Heart right ventricle (tissue), 16 donors: Measurements from ENCODE around the gene CCP110. TPM values are rescaled to one million over a fixed set of nuclear protein-coding genes. Genes with fewer than 3 reads are reported as not detected.

Experiments
- ATAC-seq, 8 donors: fragments of 200-7000 bp; cut with Tn5 transposase; one replicate each; pipeline ENCODE4 v1.9.1; 2020; ENCODE audit warnings: mild to moderate bottlenecking in 8 of 8, moderate library complexity in 8 of 8, moderate number of reproducible peaks in 1 of 8
- DNase-seq, 2 donors: peaks; one replicate each; pipeline ENCODE4 v3.0.0-alpha.2; 2020
- H3K27ac ChIP-seq, 10 donors: fragments of 200-600 bp; sonication (generic) in 2 of 10; one replicate each; pipeline versions ENCODE4 v1.5.0 to v1.8.0; 2020 to 2022; ENCODE audit warnings: mild to moderate bottlenecking in 3 of 10
- H3K27me3 ChIP-seq, 7 donors: fragments of 200-600 bp; one replicate each; pipeline ENCODE4 v1.8.0; 2021 to 2022; ENCODE audit warnings: mild to moderate bottlenecking in 2 of 7
- H3K36me3 ChIP-seq, 9 donors: fragments of 200-600 bp; sonication (generic) in 1 of 9; one replicate each; pipeline versions ENCODE4 v1.5.0 to v1.8.0; 2020 to 2022; ENCODE audit warnings: mild to moderate bottlenecking in 2 of 9
- H3K4me1 ChIP-seq, 9 donors: fragments of 200-600 bp; sonication (generic) in 1 of 9; one replicate each; pipeline versions ENCODE4 v1.5.0 to v1.8.0; 2020 to 2022; ENCODE audit warnings: mild to moderate bottlenecking in 4 of 9
- H3K4me3 ChIP-seq, 10 donors: fragments of 200-600 bp; sonication (generic) in 2 of 10; one replicate each; pipeline versions ENCODE4 v1.5.0 to v1.8.0; 2020 to 2022; ENCODE audit warnings: mild to moderate bottlenecking in 7 of 10, moderate library complexity in 2 of 10
- H3K9me3 ChIP-seq, 11 donors: fragments of 200-600 bp in 10 of 11; sonication (generic) in 2 of 11; one replicate each; pipeline versions ENCODE4 v1.5.0 to v1.8.0; 2013 to 2022; ENCODE audit warnings: mild to moderate bottlenecking in 2 of 11, control low read depth in 1 of 11, moderate library complexity in 1 of 11
- WGBS, 2 donors: extraction: QIAGEN DNeasy Blood & Tissue Kit; methylation state at CpG; one replicate each; pipeline ENCODE4 v1.1.7; 2013; ENCODE audit warnings: inconsistent platforms in 1 of 2; 5-methylcytosine and 5-hydroxymethylcytosine counted together
- intact Hi-C, 10 donors: fragments of 100-400 bp; cut with DNase I; formaldehyde crosslinking; loops; one replicate each; pipeline versions ENCODE4 v1.11.1 to v1.14.2; 2022
- polyA plus RNA-seq, 2 donors: library from polyadenylated mRNA; stranded (reverse); fragments of 200-250 nt; gene quantifications; one replicate each; pipeline ENCODE4 v1.2.3, GENCODE V29; 2013
- total RNA-seq, 10 donors: library from RNA; stranded (reverse); fragmentation: NEBNext Ultra II Directional in 3 of 10; extraction: Animal tissue kit (Norgen Biotek cat#: 25700) in 3 of 10; gene quantifications; one replicate each; pipeline versions ENCODE4 v1.2.1 to v1.2.4, GENCODE V29; 2021 to 2023
- TF ChIP-seq, protein P1 (sequence below), 9 donors: fragments of 200-600 bp; sonication (generic) in 2 of 9; IDR thresholded peaks; one replicate each; pipeline versions ENCODE4 v1.5.0 to v1.8.0; 2021 to 2022; ENCODE audit warnings: antibody characterized with exemption in 9 of 9, mild to moderate bottlenecking in 5 of 9, moderate library complexity in 1 of 9
- donor health status: Arrhythmogenic right ventricular cardiomyopathy.
- donor health status: ischemic (EF 13 %, LVEDD 7.1; RV severe dilation, severe dysfunction).
- donor health status: healthy with polysubstance abuse.
- donor health status: DM: no; HTN: yes; CAD: no.
- donor health status: DM: no; HTN: no; CAD: no.
- donor health status: ischemic (EF 25% LVEDD 6.9; RV normal size, moderate dysfunction).
- donor health status: ischemic (EF 25% LVEDD 5.7; RV mildly dilated, moderate dysfunction).
- donor health status: healthy.
- donor health status: DM: yes; HTN: yes; CAD: no.
- donor health status: Ischemic cardiomyopathy.
- donor health status: ischemic (EF 35%, LVEDD 5.7; RV mildly dilated, moderate dysfunction).
- donor health status: nonischemic (EF 11% LVEDD 7.7; RV severe dilation, severe dysfunction).
- donor health status: DM: yes; HTN: yes; CAD: no.
- donor health status: PGD.
- donor health status: ischemic (EF 29% LVEDD 5.4; RV normal size, mild dysfunction).
- donor health status: nonischemic (EF 23%, LVEDD 6.1; RV moderate dilation, normal function).

Gene CCP110
- total and polyA plus RNA-seq, 12 donors, result 2.4 to 8.8 (median 7.6) TPM

DNA sequence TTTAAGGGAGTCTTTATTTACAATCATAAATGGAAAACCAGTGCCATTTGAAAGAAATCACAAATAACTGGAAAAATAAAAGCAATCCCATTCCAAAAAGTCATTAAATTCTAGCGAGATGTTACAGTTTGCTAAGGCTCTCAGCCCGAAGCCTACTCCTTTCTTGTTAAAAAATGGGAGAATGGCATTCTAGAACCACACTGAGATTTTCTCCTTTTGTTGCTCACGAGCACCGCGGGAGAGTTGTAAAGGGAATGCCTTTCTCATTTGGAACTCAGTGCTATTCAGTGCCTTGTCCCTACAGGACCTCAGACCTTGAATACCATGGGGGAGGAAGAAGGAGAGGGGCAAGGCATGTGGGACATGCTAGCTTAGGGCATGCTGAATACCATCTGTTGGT is 38.1 kb upstream of the CCP110 start:
- ATAC-seq (no peak), DNase-seq (no peak)
- Histone ChIP-seq H3K4me1 (no peaks in the 10 kb centered on the region), H3K27ac (no peak overlapping the region), H3K9me3 (no peaks in the 10 kb centered on the region), H3K27me3 (peaks cover 0 to 4% (median 0%) of the 10 kb centered on the region in 7 donors), H3K36me3 (no peaks in the 10 kb centered on the region), H3K4me3 (no peak overlapping the region)
- WGBS, 2 donors, result 90 to 92% methylated on average over 5 of the region's 5 CpGs
- TF ChIP-seq, protein P1, sequence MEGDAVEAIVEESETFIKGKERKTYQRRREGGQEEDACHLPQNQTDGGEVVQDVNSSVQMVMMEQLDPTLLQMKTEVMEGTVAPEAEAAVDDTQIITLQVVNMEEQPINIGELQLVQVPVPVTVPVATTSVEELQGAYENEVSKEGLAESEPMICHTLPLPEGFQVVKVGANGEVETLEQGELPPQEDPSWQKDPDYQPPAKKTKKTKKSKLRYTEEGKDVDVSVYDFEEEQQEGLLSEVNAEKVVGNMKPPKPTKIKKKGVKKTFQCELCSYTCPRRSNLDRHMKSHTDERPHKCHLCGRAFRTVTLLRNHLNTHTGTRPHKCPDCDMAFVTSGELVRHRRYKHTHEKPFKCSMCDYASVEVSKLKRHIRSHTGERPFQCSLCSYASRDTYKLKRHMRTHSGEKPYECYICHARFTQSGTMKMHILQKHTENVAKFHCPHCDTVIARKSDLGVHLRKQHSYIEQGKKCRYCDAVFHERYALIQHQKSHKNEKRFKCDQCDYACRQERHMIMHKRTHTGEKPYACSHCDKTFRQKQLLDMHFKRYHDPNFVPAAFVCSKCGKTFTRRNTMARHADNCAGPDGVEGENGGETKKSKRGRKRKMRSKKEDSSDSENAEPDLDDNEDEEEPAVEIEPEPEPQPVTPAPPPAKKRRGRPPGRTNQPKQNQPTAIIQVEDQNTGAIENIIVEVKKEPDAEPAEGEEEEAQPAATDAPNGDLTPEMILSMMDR (IDR thresholded peaks at IDR 0.05), result no peak
- intact Hi-C loops, result no loop called here

GRCh38 chr16:19486051-19486450 is 37.7 kb upstream of the CCP110 start:
- Histone ChIP-seq H3K27me3 (peaks cover 0 to 4% (median 0%) of the 10 kb centered on the region in 7 donors), H3K36me3 (no peaks in the 10 kb centered on the region), H3K9me3 (no peaks in the 10 kb centered on the region), H3K27ac (no peak overlapping the region), H3K4me1 (no peaks in the 10 kb centered on the region), H3K4me3 (no peak overlapping the region)
- intact Hi-C loops, result no loop called here
- DNase-seq, result no peak
- no peak for ATAC-seq
- TF ChIP-seq, protein P1 (IDR thresholded peaks at IDR 0.05), result no peak
- 70 to 88% methylated on average over 4 of the region's 4 CpGs for WGBS, 2 donors

DNA sequence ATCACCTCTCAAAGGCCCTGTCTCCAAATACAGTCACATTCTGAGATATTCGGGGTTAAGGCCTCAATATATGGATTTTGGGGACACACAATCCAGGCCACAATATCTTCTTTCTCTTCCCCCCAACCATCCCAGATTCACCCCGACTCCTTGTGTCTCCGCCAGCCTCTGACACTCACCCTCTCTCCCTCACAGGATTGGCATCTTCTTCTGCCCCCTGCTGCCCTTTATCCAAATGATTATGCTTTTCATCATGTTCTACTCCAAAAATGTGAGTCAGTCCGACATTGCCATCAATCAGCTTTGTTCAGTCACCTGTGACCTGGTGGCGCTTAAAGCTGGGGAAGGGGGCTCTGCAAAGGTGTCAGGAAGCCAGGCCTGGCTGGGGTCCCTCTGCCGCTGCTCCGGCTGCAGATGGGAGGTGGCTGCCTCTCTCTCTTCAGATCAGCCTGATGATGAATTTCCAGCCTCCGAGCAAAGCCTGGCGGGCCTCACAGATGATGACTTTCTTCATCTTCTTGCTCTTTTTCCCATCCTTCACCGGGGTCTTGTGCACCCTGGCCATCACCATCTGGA is 36.9 kb upstream of the CCP110 start:
- TF ChIP-seq, protein P1 (IDR thresholded peaks at IDR 0.05), result no peak
- Histone ChIP-seq H3K4me1 (no peaks in the 10 kb centered on the region), H3K27ac (no peak overlapping the region), H3K4me3 (no peak overlapping the region), H3K9me3 (no peaks in the 10 kb centered on the region), H3K36me3 (no peaks in the 10 kb centered on the region), H3K27me3 (peaks cover 0 to 4% (median 0%) of the 10 kb centered on the region in 7 donors)
- 86 to 87% methylated on average over 10 of the region's 10 CpGs for WGBS, 2 donors
- no peak for ATAC-seq
- DNase-seq, result no peak
- intact Hi-C loops, result no loop called here

DNA sequence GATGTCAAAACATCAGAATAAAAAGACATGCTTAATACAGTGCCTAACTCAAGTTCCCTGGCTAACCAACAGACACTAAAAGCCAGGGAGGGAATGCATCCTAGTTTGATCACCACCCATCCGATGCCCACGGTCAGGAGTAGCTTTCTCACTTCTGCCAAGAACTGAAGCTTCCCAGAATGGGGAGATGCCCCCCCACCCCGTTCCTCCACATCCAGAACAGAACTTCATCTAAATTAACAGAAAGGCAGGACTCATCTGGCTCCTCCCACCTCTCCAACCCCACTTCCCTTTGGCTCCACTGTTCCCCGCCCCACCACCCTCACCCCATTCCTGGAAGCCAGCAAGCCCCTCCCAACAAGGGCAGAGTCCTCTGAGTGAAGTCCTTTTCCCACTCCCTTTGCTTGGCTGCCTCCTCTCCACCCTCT is 35.5 kb upstream of the CCP110 start:
- intact Hi-C loops, result no loop called here
- Histone ChIP-seq H3K27me3 (peaks cover 0 to 3% (median 0%) of the 10 kb centered on the region in 7 donors), H3K27ac (no peak overlapping the region), H3K36me3 (no peaks in the 10 kb centered on the region), H3K9me3 (no peaks in the 10 kb centered on the region), H3K4me1 (peaks cover 0 to under 1% (median 0%) of the 10 kb centered on the region in 9 donors), H3K4me3 (no peak overlapping the region)
- ATAC-seq (peak in 1 of 8 donors; percentile 27), DNase-seq (no peak)
- WGBS, 2 donors, result 40 to 55% methylated on average over 4 of the region's 4 CpGs
- TF ChIP-seq, protein P1 (IDR thresholded peaks at IDR 0.05), result no peak
